ENCODE results near the gene ZGPAT. TPM values are rescaled to one million over a fixed set of nuclear protein-coding genes. Genes with fewer than 3 reads are reported as not detected.

The ZGPAT gene
- total RNA-seq, 1 experiment from 2014 or later = 35.8 TPM

DNA sequence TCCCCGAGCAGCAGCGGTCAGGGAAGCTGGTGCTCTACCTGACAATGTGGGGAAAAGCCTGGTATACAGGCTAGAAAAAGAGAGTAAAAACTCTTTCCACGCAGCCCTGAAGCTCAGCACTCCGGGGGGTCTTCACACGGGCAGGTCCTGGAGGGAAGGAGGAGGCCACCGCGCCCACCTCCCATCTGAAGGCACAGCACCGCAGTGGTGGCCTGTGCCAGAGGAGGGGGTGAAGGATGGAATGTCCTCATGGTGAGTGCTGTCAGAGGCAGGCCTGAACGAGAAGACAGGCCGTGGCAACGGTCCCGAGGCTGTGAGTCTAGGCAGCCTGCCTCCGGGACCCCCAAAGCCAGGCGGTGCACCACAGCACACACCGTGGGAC lies 37.6 kb downstream of the ZGPAT start:
- no peak for TF ChIP-seq SIN3A (IDR thresholded peaks at IDR 0.05; ENCODE audit: borderline replicate concordance, insufficient read depth, low read depth, low read length)
- TF ChIP-seq POLR2AphosphoS5 (IDR thresholded peaks at IDR 0.05; ENCODE audit: low read depth, low read length) = no peak
- TF ChIP-seq, protein P1, sequence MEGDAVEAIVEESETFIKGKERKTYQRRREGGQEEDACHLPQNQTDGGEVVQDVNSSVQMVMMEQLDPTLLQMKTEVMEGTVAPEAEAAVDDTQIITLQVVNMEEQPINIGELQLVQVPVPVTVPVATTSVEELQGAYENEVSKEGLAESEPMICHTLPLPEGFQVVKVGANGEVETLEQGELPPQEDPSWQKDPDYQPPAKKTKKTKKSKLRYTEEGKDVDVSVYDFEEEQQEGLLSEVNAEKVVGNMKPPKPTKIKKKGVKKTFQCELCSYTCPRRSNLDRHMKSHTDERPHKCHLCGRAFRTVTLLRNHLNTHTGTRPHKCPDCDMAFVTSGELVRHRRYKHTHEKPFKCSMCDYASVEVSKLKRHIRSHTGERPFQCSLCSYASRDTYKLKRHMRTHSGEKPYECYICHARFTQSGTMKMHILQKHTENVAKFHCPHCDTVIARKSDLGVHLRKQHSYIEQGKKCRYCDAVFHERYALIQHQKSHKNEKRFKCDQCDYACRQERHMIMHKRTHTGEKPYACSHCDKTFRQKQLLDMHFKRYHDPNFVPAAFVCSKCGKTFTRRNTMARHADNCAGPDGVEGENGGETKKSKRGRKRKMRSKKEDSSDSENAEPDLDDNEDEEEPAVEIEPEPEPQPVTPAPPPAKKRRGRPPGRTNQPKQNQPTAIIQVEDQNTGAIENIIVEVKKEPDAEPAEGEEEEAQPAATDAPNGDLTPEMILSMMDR (IDR thresholded peaks at IDR 0.05) = no peak
- no peak for TF ChIP-seq TCF7L2 (IDR thresholded peaks at IDR 0.05; ENCODE audit: low read depth, low read length)
- TF ChIP-seq, protein P2, sequence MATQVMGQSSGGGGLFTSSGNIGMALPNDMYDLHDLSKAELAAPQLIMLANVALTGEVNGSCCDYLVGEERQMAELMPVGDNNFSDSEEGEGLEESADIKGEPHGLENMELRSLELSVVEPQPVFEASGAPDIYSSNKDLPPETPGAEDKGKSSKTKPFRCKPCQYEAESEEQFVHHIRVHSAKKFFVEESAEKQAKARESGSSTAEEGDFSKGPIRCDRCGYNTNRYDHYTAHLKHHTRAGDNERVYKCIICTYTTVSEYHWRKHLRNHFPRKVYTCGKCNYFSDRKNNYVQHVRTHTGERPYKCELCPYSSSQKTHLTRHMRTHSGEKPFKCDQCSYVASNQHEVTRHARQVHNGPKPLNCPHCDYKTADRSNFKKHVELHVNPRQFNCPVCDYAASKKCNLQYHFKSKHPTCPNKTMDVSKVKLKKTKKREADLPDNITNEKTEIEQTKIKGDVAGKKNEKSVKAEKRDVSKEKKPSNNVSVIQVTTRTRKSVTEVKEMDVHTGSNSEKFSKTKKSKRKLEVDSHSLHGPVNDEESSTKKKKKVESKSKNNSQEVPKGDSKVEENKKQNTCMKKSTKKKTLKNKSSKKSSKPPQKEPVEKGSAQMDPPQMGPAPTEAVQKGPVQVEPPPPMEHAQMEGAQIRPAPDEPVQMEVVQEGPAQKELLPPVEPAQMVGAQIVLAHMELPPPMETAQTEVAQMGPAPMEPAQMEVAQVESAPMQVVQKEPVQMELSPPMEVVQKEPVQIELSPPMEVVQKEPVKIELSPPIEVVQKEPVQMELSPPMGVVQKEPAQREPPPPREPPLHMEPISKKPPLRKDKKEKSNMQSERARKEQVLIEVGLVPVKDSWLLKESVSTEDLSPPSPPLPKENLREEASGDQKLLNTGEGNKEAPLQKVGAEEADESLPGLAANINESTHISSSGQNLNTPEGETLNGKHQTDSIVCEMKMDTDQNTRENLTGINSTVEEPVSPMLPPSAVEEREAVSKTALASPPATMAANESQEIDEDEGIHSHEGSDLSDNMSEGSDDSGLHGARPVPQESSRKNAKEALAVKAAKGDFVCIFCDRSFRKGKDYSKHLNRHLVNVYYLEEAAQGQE (IDR thresholded peaks at IDR 0.05; ENCODE audit: insufficient read depth in 1 of 2, low read depth in 2 of 2, low read length in 1 of 2) = no peak
- BruUV-seq (replicated peaks) = no TSS peak
- ChIA-PET POLR2A (no interaction called here), CTCF (no interaction called here)
- ATAC-seq = no peak
- H3K9me3 ChIP-seq (ENCODE audit: control insufficient read depth, insufficient read depth, low read depth, low read length) = no peaks in the 10 kb centered on the region
- no peaks in the 10 kb centered on the region for H3K27me3 ChIP-seq (ENCODE audit: control insufficient read depth, insufficient read depth, low read length)
- in situ Hi-C loops (cut with HindIII; ENCODE audit: low pct_unique_long_range_greater_than_20kb, low sequenced_read_pairs) = no loop called here
- H3K36me3 ChIP-seq (ENCODE audit: control insufficient read depth, insufficient read depth, low read length) = no peaks in the 10 kb centered on the region; the same call in 1 of the 2 replicates
- no peak for DNase-seq (ENCODE audit: low read depth, low spot score)
- no peak overlapping the region for H3K27ac ChIP-seq (ENCODE audit: low read length)
- no peak overlapping the region for H3K4me3 ChIP-seq (ENCODE audit: low read depth in 2 of 2, low read length in 2 of 2)
- H3K4me1 ChIP-seq (ENCODE audit: control insufficient read depth, insufficient read depth, low read length) = peaks cover 16% of the 10 kb centered on the region
- intact Hi-C loops (cut with micrococcal nuclease; ENCODE audit: unreplicated experiment) = no loop called here

DNA sequence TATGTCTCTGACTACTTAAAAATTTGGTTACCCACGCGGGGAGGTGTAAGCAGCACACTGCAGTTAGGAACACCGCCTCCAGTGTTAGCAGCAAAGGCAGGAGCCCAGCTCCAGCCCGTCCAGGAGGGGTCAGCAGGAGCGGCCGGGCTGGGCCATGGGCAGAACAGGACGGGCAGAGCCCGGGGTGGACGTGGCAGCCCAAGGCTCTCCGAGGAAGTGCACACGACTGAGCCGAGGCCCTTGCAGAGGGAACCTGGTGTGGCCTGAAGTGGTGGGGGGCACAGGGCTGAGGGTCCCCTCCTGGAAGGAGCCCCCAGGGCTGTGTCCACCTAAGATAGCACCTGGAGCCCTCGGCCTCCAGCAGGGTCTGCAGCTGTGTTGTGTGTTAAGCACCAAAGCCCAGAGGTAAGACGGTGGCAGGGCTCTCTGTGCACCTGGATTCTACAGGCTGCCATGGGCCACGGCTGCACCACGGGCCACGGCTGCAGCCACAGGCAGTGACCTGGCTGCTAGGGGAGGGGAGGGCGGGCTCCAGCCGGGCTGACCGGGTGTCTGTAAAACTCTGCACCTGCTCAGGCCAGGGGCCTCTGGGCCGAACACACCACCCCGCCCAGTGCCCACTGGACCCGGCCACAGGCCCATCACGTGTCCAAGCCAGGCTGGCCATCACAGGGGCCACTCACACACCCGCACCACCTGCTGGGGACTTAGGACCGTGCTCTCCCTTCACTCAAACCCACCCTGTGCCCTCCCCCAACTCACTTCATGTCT lies 38.3 kb downstream of the ZGPAT start:
- TF ChIP-seq POLR2AphosphoS5 (IDR thresholded peaks at IDR 0.05; ENCODE audit: low read depth, low read length) = no peak
- Histone ChIP-seq H3K27ac (ENCODE audit: low read length) (no peak overlapping the region), H3K36me3 (ENCODE audit: control insufficient read depth, insufficient read depth, low read length) (no peaks in the 10 kb centered on the region; the same call in 1 of the 2 replicates), H3K27me3 (ENCODE audit: control insufficient read depth, insufficient read depth, low read length) (no peaks in the 10 kb centered on the region), H3K4me1 (ENCODE audit: control insufficient read depth, insufficient read depth, low read length) (peaks cover 13% of the 10 kb centered on the region), H3K4me3 (ENCODE audit: low read depth in 2 of 2, low read length in 2 of 2) (no peak overlapping the region), H3K9me3 (ENCODE audit: control insufficient read depth, insufficient read depth, low read depth, low read length) (no peaks in the 10 kb centered on the region)
- POLR2A ChIA-PET = no interaction called here
- intact Hi-C loops (cut with micrococcal nuclease; ENCODE audit: unreplicated experiment) = no loop called here
- no TSS peak for BruUV-seq (replicated peaks)
- CTCF ChIA-PET = no interaction called here
- in situ Hi-C loops (cut with HindIII; ENCODE audit: low pct_unique_long_range_greater_than_20kb, low sequenced_read_pairs) = no loop called here
- no peak for DNase-seq (ENCODE audit: low read depth, low spot score)
- no peak for ATAC-seq

DNA sequence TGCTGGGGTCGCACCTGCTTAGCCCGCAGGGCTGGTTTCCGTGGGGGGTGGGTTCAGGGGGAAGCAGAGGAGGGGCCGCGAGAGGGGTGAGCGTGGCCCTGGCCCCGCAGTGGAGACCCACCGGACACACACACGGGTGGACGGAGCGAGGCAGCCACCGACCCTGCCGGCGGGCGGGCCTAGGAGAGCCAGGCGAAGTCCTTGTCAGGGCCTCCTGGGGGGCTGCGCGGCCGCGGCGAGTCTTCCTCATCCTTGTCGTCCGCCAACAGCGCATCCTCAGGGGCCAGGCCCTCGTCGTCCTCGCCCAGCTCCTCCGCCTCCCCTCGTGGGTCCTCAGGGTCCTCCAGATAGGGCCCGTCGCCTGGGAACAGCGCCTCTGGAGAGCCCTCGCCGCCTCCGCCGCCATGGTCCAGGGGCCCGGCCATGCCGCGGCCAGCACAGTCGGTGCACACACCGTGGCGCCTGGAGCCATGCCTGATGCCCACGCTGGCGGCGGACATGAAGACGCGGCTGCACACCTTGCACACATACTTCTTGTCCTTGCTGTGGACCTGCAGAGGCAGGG lies 39.0 kb downstream of the ZGPAT start:
- DNase-seq (ENCODE audit: low read depth, low spot score) (no peak), ATAC-seq (no peak)
- Histone ChIP-seq H3K4me3 (ENCODE audit: low read depth in 2 of 2, low read length in 2 of 2) (no peak overlapping the region), H3K27me3 (ENCODE audit: control insufficient read depth, insufficient read depth, low read length) (no peaks in the 10 kb centered on the region), H3K4me1 (ENCODE audit: control insufficient read depth, insufficient read depth, low read length) (peaks cover 6% of the 10 kb centered on the region), H3K9me3 (ENCODE audit: control insufficient read depth, insufficient read depth, low read depth, low read length) (no peaks in the 10 kb centered on the region), H3K36me3 (ENCODE audit: control insufficient read depth, insufficient read depth, low read length) (no peaks in the 10 kb centered on the region; the same call in 1 of the 2 replicates), H3K27ac (ENCODE audit: low read length) (no peak overlapping the region)
- TF ChIP-seq POLR2AphosphoS5 (IDR thresholded peaks at IDR 0.05; ENCODE audit: low read depth, low read length) (no peak), SIN3A (IDR thresholded peaks at IDR 0.05; ENCODE audit: borderline replicate concordance, insufficient read depth, low read depth, low read length) (no peak)
- TF ChIP-seq, protein P2 (IDR thresholded peaks at IDR 0.05; ENCODE audit: insufficient read depth in 1 of 2, low read depth in 2 of 2, low read length in 1 of 2) = no peak
- TF ChIP-seq, protein P1 (IDR thresholded peaks at IDR 0.05) = no peak
- ChIA-PET POLR2A (no interaction called here), CTCF (no interaction called here)
- in situ Hi-C loops (cut with HindIII; ENCODE audit: low pct_unique_long_range_greater_than_20kb, low sequenced_read_pairs) = no loop called here
- BruUV-seq (replicated peaks) = no TSS peak
- intact Hi-C loops (cut with micrococcal nuclease; ENCODE audit: unreplicated experiment) = no loop called here

Data from Panc1 (cell line).